ENCODE results near the gene PPP1R1B.

- TF ChIP-seq POLR2A (IDR thresholded peaks at IDR 0.05; ENCODE audit: low read depth, low read length) = no peak
- no peak for TF ChIP-seq POLR2AphosphoS5 (IDR thresholded peaks at IDR 0.05; ENCODE audit: low read depth, low read length)
Measured at GRCh38 chr17:39604911-39605491, 21.8 kb upstream of the PPP1R1B start.

Data from GM12892 (cell line).